ENCODE data around the gene FAM43B. TPM values are rescaled to one million over a fixed set of nuclear protein-coding genes. Genes with fewer than 3 reads are reported as not detected.

FAM43B gene
- total RNA-seq, 1 donor from 2014 or later, result 1.9 TPM

DNA sequence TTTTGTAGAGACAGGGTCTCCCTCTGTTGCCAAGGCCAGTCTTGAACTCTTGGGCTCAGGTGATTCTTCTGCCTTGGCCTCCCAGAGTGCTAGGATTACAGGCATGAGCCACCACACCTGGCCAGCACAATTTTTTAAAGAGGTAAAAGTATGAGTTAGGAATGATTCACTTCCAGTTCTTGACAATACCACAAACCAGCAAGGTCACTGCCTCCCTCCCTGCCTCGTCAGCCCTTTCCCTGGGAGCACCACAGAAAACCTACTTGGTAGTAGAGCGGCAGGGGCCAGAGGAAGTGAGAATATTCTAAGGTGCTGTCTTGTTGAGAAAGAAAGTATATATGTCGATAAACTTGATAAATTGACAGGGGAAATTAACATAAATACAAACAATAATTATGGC is 25.7 kb downstream of the FAM43B start:
- Histone ChIP-seq H3K36me3 (no peaks in the 10 kb centered on the region), H3K27me3 (ENCODE audit: low read depth) (no peaks in the 10 kb centered on the region), H3K4me3 (no peak overlapping the region), H3K4me1 (no peaks in the 10 kb centered on the region), H3K27ac (replicated peaks) (no peak overlapping the region), H3K9me3 (replicated peaks) (no peaks in the 10 kb centered on the region)
- no peak for DNase-seq
- intact Hi-C loops (cut with micrococcal nuclease), result loop anchor here (5.0 kb wide), 1 partner anchor 54 kb away; the partner anchor contains the start of gene PINK1
- TF ChIP-seq, protein P1, sequence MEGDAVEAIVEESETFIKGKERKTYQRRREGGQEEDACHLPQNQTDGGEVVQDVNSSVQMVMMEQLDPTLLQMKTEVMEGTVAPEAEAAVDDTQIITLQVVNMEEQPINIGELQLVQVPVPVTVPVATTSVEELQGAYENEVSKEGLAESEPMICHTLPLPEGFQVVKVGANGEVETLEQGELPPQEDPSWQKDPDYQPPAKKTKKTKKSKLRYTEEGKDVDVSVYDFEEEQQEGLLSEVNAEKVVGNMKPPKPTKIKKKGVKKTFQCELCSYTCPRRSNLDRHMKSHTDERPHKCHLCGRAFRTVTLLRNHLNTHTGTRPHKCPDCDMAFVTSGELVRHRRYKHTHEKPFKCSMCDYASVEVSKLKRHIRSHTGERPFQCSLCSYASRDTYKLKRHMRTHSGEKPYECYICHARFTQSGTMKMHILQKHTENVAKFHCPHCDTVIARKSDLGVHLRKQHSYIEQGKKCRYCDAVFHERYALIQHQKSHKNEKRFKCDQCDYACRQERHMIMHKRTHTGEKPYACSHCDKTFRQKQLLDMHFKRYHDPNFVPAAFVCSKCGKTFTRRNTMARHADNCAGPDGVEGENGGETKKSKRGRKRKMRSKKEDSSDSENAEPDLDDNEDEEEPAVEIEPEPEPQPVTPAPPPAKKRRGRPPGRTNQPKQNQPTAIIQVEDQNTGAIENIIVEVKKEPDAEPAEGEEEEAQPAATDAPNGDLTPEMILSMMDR (IDR thresholded peaks at IDR 0.05; ENCODE audit: borderline replicate concordance), result no peak

DNA sequence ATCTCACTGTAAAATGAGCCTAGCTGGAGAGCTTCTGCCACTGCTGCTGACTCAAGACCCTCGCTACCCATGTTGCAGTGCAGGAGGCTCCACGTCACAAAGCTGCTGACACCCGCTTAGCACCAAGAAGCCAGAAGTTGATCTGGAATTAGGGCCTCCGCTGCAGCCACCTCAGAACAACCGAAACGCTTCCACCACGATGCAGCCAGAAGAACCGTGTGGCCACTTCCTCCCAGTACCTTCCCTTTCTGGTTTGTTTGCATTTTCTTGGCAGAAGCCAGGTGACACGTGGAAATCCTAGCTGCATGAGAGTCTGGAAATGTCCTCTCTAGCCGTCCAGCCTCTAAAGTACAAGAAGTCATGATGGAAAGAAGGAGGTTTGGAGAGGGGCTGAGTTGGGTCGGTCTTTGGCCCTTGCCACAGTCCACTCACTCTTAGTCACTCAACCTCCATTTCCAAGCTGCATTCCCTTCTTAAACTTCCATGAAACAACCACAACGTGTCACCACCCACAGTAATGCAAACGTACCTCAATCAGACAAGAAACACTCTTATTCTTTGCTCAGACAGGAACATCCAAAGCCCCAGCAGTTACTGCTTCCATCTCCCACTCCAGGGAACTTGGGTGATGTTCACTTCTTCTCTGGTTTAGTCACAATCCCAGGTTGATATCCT is 26.5 kb downstream of the FAM43B start:
- Histone ChIP-seq H3K9me3 (replicated peaks) (no peaks in the 10 kb centered on the region), H3K27me3 (ENCODE audit: low read depth) (no peaks in the 10 kb centered on the region), H3K27ac (replicated peaks) (no peak overlapping the region), H3K4me3 (no peak overlapping the region), H3K36me3 (no peaks in the 10 kb centered on the region), H3K4me1 (no peaks in the 10 kb centered on the region)
- TF ChIP-seq, protein P1 (IDR thresholded peaks at IDR 0.05; ENCODE audit: borderline replicate concordance), result no peak
- intact Hi-C loops (cut with micrococcal nuclease), result loop anchor here (5.0 kb wide), 1 partner anchor 53 kb away; the partner anchor contains the start of gene PINK1
- no peak for DNase-seq

- H3K4me1 ChIP-seq, result peaks cover 14% of the 10 kb centered on the region
Observed at GRCh38 chr1:20584890-20585289, 32.5 kb downstream of the FAM43B start.

GRCh38 chr1:20586953-20587660 is 34.7 kb downstream of the FAM43B start:
- DNase-seq, result no peak
- no peaks in the 10 kb centered on the region for H3K9me3 ChIP-seq (replicated peaks)
- H3K27ac ChIP-seq (replicated peaks), result peak overlapping the region; percentile 36
- H3K4me1 ChIP-seq, result peaks cover 18% of the 10 kb centered on the region
- H3K36me3 ChIP-seq, result no peaks in the 10 kb centered on the region
- intact Hi-C loops (cut with micrococcal nuclease), result no loop called here
- TF ChIP-seq, protein P1 (IDR thresholded peaks at IDR 0.05; ENCODE audit: borderline replicate concordance), result no peak
- peaks cover 60% of the 10 kb centered on the region for H3K27me3 ChIP-seq (ENCODE audit: low read depth)
- H3K4me3 ChIP-seq, result no peak overlapping the region

More at GRCh38 chr1:20584890-20585289, 32.5 kb downstream of the FAM43B start:
- intact Hi-C loops (cut with micrococcal nuclease), result no loop called here
- peaks cover 39% of the 10 kb centered on the region for H3K27me3 ChIP-seq (ENCODE audit: low read depth)
- no peak for DNase-seq
- TF ChIP-seq, protein P1 (IDR thresholded peaks at IDR 0.05; ENCODE audit: borderline replicate concordance), result no peak
- H3K9me3 ChIP-seq (replicated peaks), result no peaks in the 10 kb centered on the region
- H3K36me3 ChIP-seq, result no peaks in the 10 kb centered on the region
- no peak overlapping the region for H3K4me3 ChIP-seq
- H3K27ac ChIP-seq (replicated peaks), result no peak overlapping the region

DNA sequence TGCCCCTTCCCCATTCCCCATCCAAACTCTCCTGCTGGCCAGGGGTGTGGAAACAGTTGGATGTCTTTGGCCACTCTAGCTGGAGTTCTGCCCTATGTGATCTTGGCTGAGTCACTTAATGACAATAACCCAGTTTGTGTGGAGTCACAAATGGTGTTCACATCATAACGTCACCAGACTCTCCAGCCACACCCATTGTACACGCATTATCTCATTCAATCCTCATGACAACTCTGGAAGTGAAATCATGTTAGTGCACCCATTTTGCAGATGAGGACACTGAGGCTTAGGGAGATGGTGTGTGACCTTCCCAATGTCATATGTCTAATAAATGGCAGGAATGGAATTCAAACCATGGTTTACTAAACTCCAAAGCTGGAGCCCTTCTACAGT is 35.3 kb downstream of the FAM43B start:
- no peak for DNase-seq
- Histone ChIP-seq H3K27me3 (ENCODE audit: low read depth) (peaks cover 66% of the 10 kb centered on the region), H3K27ac (replicated peaks) (peak overlapping the region; percentile 36), H3K9me3 (replicated peaks) (no peaks in the 10 kb centered on the region), H3K4me3 (no peak overlapping the region), H3K36me3 (no peaks in the 10 kb centered on the region), H3K4me1 (peaks cover 18% of the 10 kb centered on the region)
- TF ChIP-seq, protein P1 (IDR thresholded peaks at IDR 0.05; ENCODE audit: borderline replicate concordance), result no peak
- intact Hi-C loops (cut with micrococcal nuclease), result no loop called here
